ENCODE measurements around the gene CCDC27. TPM values are rescaled to one million over a fixed set of nuclear protein-coding genes. Genes with fewer than 3 reads are reported as not detected.

The CCDC27 gene
- total and polyA plus RNA-seq, 8 donors = not detected

DNA sequence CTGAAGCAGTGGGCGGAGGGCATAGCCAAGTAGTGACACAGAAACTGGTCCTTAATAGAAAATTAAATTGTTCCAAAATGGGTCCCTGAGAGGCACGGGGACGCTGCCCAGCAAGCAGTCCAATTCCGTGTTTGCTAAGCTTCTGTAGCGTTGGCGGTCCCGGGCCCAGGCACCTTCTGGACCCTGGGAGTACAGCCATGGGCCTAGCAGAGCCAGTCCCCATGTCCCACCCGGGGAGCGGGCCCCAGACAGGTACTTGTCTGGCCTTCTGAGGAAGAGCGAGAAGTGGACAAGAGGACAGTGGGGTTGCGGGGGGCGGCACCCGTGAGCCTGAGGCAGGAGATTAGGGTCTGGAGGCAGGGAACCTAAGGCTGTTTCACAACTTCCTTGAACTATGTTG lies 11.5 kb upstream of the CCDC27 start:
- TF ChIP-seq POLR2AphosphoS5 (IDR thresholded peaks at IDR 0.05) = no peak
- no peak for TF ChIP-seq POLR2A (IDR thresholded peaks at IDR 0.05)
- TF ChIP-seq EP300 (IDR thresholded peaks at IDR 0.05) = no peak
- TF ChIP-seq, protein P1, sequence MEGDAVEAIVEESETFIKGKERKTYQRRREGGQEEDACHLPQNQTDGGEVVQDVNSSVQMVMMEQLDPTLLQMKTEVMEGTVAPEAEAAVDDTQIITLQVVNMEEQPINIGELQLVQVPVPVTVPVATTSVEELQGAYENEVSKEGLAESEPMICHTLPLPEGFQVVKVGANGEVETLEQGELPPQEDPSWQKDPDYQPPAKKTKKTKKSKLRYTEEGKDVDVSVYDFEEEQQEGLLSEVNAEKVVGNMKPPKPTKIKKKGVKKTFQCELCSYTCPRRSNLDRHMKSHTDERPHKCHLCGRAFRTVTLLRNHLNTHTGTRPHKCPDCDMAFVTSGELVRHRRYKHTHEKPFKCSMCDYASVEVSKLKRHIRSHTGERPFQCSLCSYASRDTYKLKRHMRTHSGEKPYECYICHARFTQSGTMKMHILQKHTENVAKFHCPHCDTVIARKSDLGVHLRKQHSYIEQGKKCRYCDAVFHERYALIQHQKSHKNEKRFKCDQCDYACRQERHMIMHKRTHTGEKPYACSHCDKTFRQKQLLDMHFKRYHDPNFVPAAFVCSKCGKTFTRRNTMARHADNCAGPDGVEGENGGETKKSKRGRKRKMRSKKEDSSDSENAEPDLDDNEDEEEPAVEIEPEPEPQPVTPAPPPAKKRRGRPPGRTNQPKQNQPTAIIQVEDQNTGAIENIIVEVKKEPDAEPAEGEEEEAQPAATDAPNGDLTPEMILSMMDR (IDR thresholded peaks at IDR 0.05) = no peak
- H3K36me3 ChIP-seq = peaks cover 33 to 95% (median 73%) of the 10 kb centered on the region in 4 donors
- intact Hi-C loops (cut with DNase I; ENCODE audit: low total_unique reads) = no loop called here
- H3K4me1 ChIP-seq = peaks cover 2 to 23% (median 10%) of the 10 kb centered on the region in 4 donors
- no peak overlapping the region for H3K27ac ChIP-seq
- H3K9me3 ChIP-seq = no peaks in the 10 kb centered on the region
- no peak overlapping the region for H3K4me3 ChIP-seq
- 93 to 97% (median 96%) methylated on average over 13 of the region's 13 CpGs for WGBS, 5 donors
- DNase-seq = no peak
- no peaks in the 10 kb centered on the region for H3K27me3 ChIP-seq

DNA sequence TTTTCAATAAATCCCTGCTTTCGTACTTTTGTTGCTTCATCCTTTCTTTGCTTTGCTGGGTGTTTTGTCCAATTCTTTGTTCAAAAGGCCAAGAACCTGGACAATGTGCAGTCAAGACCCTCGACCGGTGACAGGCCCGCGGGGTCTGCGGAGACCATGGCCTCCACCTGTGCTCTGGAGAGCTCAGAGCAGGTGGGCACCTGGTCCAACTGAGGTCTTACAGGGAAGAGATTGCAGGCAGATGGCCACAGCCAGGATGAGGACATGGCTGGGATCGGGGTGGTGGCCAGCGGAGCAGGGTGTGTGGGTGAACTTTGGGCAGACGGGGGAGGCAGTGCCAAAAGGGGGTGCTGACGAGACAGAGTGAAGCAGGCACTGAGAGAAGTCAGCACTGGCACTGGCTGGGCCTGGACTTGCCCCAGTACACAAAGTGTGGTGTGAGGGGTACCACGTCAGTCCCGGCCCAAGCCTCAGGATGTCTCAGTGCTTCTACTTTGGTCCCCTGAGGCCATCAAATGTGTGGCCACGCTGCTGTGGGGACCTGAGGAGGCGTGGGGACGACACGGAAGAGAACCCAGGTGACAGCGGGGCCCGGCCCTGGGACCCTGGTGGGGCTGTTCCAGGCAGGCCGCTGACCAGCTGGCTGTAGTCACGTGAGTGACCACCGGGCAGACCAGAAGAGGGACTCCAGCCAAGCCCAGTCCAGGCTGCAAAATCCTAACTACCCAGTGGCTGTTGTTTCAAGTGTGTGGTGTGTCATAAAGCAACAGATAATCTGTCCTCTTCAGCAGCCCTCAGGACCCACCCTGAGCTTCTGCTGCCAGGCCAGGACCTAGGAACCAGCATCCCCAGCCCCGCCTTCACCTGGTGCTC lies 10.4 kb upstream of the CCDC27 start:
- DNase-seq = no peak
- intact Hi-C loops (cut with DNase I; ENCODE audit: low total_unique reads) = no loop called here
- no peak for TF ChIP-seq POLR2A (IDR thresholded peaks at IDR 0.05)
- no peak for TF ChIP-seq EP300 (IDR thresholded peaks at IDR 0.05)
- TF ChIP-seq, protein P1 (IDR thresholded peaks at IDR 0.05) = no peak
- TF ChIP-seq POLR2AphosphoS5 (IDR thresholded peaks at IDR 0.05) = no peak
- Histone ChIP-seq H3K4me3 (no peak overlapping the region), H3K36me3 (peaks cover 33 to 85% (median 63%) of the 10 kb centered on the region in 4 donors), H3K4me1 (peaks cover 13 to 33% (median 20%) of the 10 kb centered on the region in 4 donors), H3K27ac (no peak overlapping the region), H3K9me3 (no peaks in the 10 kb centered on the region), H3K27me3 (no peaks in the 10 kb centered on the region)
- WGBS, 5 donors = 89 to 96% (median 91%) methylated on average over 21 to 22 of the region's 22 CpGs

DNA sequence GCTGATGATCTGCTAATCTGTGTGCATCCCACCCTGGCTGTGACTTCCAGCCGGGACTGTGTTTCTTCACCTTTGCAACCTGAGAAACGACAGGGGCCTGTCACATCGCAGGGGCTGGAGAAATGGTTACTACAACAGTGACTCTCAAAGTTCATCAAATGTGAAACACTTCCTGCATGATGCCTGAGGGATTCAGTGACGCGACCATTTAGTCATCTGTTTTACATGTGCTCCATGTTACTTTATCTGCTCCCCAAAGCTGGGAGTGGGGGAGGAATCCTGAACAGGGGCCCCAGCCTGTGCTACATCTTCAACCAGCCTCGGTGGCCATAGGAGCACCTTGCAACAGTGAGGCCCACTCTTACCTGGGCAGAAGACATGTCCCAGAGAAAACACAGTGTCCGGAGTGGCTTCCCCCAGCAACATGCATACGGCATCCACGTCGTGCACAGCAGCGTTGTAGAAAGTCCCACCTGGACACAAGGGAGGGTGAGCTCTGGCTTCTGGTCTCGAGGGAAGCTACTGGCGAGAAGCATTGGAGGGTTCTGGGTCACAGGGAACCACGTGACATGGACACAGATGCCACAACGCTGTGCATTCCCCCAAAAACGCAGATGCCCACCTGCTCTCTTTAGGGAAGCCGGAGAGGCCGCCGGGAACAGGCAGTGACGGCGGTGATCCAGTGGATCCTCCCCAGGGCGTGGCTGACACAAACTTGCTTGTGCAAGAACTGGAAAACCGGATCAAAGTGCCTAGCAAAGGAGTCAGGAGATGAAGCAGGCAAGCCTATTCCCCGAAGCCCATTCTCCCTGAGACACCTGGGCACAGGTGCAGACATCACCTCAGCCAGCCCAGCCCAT lies 9.6 kb upstream of the CCDC27 start:
- Histone ChIP-seq H3K4me3 (no peak overlapping the region), H3K27me3 (no peaks in the 10 kb centered on the region), H3K9me3 (no peaks in the 10 kb centered on the region), H3K36me3 (peaks cover 33 to 76% (median 54%) of the 10 kb centered on the region in 4 donors), H3K27ac (no peak overlapping the region), H3K4me1 (peaks cover 16 to 39% (median 26%) of the 10 kb centered on the region in 4 donors)
- WGBS, 5 donors = 82 to 88% (median 86%) methylated on average over 24 of the region's 24 CpGs
- intact Hi-C loops (cut with DNase I; ENCODE audit: low total_unique reads) = no loop called here
- no peak for TF ChIP-seq EP300 (IDR thresholded peaks at IDR 0.05)
- TF ChIP-seq, protein P1 (IDR thresholded peaks at IDR 0.05) = no peak
- no peak for TF ChIP-seq POLR2A (IDR thresholded peaks at IDR 0.05)
- TF ChIP-seq POLR2AphosphoS5 (IDR thresholded peaks at IDR 0.05) = no peak
- no peak for DNase-seq

DNA sequence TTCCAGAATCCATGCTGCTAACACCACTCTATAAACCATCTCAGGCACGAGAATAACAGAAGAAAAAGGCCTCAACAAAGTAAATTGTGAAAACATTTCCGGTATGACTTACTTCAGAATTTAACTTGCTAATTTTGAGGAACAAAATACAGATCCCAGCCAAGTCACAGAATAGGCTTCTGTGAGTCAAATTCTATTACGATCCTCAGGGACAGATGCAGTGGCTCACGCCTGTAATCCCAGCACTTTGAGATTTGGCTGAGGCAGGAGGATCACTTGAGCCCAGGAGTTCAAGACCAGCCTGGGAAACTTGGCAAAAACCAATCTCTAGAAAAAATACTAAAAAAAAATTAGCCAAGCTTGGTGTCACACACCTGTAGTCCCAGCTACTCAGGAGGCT lies 8.8 kb upstream of the CCDC27 start:
- TF ChIP-seq POLR2A (IDR thresholded peaks at IDR 0.05) (no peak), POLR2AphosphoS5 (IDR thresholded peaks at IDR 0.05) (no peak), EP300 (IDR thresholded peaks at IDR 0.05) (no peak)
- TF ChIP-seq, protein P1 (IDR thresholded peaks at IDR 0.05) = no peak
- no peak for DNase-seq
- Histone ChIP-seq H3K9me3 (no peaks in the 10 kb centered on the region), H3K27ac (no peak overlapping the region), H3K4me1 (peaks cover 19 to 44% (median 32%) of the 10 kb centered on the region in 4 donors), H3K4me3 (no peak overlapping the region), H3K27me3 (no peaks in the 10 kb centered on the region), H3K36me3 (peaks cover 27 to 69% (median 47%) of the 10 kb centered on the region in 4 donors)
- 72 to 85% (median 73%) methylated on average over 4 of the region's 4 CpGs for WGBS, 5 donors
- intact Hi-C loops (cut with DNase I; ENCODE audit: low total_unique reads) = no loop called here
